Islet precursor cell (in vitro differentiated cells): Measurements from ENCODE around the gene CCDC154.
"Not testable (repeated sequence)": the region's sequence is repeated elsewhere in the genome, so short reads cannot be mapped to it uniquely, and the experiment has no call there.

ENCODE experiments used
- DNase-seq: peaks from one replicate; pipeline ENCODE4 v3.0.0-alpha.2; 2018

CCDC154 gene

DNA sequence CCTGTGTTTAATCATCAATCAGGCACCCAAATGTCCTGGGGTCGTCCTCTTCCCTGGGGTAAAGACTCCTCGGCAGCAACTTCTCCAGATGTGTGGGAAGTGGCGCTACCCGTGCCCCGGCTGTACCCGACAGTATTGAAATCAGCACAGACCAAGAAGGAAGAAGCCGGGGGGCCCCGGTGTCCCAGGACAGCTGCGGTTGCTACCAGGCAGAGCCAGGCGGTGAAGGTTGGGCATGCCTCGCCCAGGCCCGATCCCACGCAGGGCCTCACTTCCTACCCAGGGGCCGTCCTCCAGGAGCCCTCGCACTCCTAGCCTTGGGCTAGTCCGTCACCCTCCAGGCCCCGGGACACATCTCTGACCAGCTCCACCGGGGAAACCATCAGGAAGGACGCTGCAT, 9.0 kb upstream of the CCDC154 start:
- DNase-seq, result no peak

DNA sequence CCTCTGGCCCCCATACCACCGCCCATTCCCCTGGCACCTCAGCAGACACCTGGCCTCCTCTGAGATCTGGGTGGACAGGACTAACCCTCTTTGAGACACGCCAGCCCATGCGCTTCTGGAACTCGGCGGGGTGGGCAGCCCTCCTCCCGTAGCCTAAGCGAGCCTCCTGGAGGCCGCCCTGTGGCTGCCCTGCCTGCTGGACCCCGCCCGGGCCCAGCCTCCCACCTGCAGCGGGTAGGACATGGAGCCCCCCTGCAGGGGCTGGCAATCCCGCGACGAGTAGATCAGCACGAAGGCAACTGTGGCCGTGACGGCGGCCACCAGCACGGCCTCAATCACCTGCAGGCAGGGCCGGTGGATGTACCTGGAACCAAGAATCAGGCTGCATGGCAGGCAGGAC, 8.2 kb upstream of the CCDC154 start:
- no peak for DNase-seq

DNA sequence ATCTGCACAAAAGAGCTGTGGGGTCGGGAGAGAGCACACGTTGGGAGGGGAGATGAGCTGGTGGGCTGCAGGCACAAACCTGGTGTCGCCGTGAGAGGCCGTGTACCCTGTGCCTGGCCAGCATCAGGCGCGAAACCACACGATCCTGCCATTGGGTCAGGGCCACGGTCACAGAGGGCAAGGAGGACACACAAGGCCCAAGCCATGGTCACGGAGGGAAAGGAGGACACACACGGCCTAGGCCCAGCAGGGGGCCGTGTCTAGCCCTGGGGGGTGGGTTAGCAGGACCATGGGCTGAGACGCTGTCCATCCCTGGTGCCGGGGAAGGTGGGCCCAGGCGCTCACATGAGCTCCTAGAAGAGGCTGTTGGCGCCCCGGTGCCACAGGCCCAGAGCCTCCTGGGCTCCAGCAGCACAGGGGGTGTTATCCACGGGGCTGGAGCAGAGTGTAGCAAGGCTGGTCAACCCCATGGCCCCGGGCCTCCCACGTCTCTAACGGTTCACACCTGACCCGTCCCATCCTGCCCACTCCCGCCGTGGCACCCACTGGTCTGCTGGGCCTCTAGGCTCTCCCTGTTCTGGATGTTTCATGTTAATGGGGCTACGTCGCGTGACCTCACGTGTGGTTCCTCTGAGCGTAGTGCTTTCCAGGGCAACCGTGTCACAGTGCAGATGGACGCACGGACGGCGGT, 7.5 kb upstream of the CCDC154 start:
- DNase-seq, result no peak

DNA sequence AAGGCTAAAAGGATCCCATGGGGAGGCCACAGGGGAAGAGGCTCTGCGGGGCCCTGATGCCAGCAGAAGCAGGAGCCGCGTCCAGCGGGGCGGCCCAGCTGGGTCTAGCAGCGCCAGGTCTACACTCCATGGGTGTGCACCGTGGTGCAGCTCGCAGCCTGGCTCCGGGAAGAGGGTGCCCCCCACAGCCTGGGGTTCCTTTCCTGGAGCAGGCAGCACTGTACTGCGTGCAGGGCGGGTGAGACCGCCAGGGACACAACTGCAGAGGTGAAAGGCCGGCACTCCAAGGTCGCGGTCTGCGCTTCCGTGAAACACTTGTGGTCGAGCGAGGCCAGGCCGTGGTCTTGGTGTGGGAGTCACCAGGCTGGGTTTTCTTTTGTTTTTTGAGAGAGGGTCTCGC, 6.5 kb upstream of the CCDC154 start:
- no peak for DNase-seq

DNA sequence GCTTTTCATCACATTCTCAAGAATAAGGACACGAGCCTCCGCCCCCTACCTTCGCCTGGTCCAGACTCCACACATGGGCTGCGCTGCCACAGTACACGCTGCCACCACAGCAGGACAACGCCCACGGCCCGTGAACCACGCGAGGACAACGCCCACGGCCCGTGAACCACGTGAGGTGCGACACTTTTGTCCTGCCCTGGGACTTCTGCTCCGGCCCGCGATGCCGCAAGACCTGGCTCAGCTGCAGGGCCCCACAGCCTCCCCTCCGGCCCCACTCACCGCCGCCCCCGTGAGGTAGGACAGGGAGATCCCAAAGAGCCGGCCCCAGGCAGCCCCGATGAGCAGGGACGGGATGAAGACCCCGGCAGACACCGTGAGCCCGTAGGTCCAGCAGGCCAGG, 5.9 kb upstream of the CCDC154 start:
- no peak for DNase-seq

DNA sequence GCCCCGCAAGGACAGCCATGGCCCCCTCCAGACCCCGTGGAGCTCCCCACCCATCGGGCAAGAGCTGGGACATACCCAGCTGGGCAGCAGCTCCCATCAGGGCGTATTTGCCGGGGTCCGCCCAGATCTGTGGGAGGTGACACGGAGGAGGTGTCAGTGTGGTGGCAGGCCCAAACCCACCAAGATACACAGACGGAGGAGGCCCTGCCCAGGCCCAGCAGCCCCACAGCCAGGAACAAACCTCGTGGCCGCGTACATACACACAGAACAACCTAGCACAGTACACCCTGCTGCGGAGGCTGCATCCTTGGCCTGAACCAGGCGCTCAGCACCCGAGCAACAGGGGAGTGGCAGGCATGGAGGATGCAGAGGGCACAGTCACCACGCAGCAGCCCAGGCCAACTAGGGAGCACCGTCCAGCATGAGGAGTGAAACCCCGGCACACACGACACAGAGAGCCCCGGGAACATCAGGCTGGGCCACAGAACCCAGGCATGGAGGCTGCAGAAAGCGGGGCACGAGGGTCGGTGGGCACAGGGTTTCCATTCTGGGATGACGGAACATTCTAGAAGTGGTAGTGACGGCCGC, 4.9 kb upstream of the CCDC154 start:
- no peak for DNase-seq

DNA sequence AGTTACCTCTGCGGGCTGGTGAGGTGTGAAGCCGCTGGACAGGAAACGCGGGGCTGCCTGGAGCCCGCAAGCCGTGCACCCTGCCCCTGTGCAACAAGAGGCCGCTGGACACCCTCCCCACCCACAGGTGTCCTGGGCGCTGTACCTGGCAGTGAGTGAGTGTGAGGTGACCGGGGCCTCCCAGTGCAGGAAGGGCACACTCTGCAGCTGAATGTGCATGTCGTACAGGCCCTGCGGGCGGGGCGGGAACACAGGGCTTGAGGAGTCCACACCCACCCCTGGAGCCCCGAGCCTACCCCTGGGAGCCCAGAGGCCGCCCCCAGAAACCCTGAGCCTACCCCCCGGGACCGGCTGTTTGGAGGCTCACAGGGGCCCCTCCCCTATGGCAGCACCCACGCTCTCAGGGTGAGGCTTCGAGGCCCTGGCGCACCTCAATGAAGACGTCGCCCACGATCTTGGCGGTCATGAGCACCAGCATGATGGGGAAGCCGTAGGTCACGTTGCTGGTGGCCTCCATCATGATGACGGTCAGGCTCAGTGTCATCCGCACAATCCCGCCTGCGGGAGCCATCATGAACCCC, 4.3 kb upstream of the CCDC154 start:
- no peak for DNase-seq

DNA sequence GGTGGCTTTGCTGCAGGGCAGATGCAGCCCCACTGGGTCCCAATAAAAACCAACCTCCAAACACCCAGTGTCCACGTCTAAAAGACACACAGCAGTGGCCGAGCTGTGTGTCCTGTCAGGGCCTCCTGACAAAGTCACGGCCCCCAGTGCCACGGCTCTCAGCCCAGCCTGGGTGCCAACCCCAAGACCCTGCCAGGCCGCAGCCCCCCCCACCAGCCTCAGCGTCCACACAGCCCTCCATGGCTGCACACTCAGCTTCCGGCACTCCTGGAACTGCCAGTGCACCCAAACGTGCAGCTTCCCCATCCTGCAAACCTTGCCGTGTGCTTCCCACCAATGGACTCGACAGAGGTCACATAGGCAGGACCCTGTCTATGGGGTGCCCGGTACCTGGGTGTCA, 3.6 kb upstream of the CCDC154 start:
- no peak for DNase-seq

DNA sequence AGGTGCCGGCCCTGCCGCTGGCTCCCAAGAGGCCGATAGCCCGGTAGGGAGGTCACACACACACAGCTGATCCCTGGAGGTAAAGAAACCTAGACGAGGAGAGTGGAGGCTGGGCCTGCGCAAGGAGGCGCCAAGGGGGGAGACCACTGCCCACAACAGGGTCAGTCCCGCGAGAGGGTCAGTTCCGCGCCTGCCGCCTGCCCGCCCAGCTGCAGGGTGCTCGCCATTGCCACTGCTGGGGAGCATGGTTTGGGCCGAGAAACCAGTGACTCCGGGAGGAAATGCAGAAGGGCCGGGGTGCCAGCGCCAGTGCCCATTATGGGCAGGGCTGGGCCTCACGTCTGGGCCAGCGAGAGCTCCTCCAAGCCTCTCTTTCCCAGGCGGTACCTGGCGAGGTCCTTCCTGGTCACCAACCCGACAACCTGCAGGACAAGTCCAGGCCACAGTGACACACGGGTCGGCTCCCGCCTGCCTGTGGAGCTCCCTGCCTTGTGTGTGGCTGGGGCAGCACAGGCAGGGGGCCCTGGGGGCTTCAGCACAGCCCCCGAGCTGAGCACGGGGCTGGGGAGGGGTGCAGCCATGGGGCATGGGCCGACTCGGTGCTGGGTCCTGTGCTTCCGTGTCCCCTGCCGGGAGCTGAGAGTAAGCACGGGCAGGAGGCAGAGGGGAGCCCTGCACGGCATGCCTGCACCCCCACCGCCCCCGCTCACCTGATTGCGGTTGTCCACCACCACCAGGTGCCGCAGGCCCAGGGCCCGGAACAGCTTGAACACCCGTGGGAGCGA, 2.1 kb upstream of the CCDC154 start:
- no peak for DNase-seq

DNA sequence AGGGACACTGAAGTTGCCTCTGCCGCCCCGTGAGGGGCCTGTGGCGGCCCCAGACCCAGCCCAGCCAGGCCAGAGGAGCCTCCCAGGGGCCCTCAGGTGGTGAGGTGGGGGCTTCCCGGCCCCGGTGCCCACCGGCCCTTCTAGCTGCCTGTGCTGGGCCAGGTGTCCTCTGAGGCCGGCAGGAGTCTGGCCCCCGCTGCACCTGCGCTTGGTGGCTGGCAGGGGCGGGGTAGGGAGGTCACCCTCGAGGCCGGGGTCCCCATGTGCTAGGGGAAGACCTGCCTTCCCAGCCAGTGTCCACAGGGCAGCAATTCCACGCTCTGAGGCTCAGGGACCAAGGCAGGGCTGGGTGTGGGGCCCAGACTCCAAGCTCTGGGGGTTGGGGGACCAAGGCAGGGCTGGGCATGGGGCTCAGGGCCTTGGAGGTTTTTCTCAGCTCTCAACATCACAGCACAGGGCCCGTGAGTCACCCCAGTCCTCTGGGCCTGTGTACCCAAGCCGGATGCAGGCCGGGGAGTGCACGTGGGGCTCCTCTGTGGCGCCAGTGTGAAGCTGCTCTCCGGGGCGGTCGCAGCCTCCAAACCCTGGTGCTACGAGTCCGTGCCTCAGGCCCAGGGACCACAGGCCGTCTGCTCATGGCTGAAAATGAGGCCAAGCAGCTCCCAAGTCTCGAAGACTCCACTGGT, 1.3 kb upstream of the CCDC154 start:
- no peak for DNase-seq

DNA sequence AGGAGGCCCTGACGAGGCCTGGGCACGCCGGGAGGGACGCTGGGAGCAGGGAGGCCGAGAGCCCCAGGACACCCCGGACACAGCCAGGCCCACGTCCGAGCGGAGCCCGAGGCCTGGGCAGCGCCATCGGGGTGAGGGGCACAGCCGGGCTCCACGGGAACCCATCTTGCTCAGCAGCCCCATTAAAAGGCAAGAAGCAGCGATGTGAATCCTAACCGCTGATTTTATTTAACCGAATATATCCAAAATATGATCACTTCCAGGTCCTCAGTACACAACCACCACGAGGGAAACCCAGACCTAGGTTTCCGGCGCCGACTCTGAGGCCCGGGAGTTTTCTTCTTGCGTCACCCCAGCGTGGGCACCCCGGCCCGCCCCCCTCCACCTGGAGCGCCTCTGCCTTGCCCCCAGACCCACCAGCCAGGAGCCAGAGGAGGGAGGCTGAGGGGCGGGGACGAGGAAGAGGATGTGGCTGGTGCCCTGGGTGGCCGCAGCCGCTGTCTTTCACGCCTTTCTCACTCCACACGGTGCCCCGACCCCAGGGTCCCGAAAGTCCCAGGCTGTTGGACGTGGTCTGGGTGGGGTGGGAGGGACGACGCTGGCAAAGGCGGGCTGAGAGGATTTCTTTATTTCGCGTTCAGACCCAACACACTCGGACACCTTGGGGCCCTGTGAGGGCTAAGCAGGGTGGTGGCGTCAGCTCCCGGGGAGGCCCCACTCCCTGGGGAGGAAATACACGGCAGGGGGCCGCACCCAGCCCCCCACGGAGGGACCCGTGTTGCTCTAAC, 568 bp upstream of the CCDC154 start:
- DNase-seq, result no peak

DNA sequence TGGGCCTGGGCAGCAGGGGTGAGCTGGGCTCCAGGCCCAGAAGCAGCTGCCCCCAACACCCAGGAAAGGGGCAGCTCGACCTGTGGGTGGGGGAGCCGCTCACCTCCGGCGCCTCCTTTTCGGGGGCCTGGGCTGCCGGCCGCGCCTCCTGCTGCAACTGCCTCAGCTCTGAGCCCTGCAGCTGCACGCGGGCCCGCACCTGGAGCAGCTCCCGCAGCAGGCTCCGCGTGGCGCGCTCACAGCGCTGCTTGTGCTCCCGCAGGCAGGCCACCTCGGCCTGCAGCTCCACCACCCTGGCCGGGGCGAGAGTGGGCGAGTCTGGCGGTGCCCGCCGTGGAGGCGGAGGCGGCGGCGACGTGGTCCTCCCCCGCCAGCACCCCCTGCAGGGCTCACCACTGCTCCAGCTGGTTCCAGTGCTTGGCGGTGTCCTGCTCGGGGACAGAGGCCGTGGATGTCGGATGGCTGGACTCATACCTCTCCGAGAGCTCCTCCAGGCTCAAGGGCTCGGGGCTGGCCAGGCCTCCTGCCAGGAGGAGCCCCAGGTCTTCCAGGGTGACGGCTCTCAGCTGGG, 868 bp downstream of the CCDC154 start:
- no peak for DNase-seq

DNA sequence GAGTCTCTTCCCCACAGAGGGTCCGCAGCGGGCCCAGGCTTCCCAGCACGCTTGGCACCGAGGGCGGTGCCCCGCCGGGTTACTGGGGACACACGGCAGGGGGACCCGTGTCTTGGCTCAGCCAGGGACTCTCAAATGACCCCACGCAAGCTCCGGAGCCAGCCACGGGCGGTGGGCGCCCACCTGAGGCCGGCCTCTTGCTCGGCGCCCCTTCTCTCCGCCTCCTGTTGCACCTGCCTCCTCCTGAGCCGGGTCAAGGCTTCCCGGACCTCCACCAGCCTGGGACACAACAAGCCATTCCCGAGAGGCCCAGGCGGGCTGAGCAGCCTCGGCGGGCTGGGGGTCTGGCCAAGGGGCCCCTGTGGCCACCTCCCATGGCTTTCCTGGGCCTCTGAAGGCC, 1.7 kb downstream of the CCDC154 start:
- no peak for DNase-seq

DNA sequence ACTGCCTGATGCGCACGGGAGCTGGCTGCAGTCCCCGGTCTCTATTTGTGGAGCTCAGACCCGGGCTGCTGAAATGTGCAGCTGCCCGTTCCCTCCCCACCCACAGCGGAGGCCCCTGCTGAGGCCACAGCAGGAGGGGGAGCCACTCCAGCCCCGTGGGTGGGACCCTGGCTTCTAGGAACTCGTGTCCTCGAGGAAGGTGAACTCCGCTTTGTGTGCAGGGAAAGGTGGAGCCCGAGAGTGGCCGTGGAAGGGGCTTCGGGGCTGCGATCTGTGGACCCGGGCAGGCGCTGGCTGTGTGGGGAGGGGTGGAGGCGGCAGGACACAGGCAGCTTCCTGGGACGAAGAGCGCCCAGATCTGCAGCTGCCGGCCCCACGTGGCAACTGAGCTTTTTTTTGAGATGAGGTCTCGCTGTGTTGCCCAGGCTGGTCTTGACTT, 2.9 kb downstream of the CCDC154 start:
- no peak for DNase-seq

DNA sequence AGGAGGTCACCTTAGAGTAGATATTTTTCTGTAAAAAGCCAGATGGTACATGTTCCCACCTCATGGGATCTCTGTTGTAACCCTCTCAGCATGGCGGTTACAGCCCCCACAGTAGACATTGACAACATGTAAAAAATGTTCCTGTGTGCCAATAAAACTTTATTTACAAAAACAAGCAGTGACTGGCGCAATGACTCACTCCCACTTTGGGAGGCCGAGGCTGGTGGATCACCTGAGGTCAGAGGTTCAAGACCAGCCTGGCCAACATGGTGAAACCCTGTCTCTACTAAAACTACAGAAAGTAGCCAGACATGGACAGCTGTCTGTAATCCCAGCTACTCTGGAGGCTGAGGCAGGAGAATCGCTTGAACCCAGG, 4.7 kb downstream of the CCDC154 start:
- not testable (repeated sequence) for DNase-seq

DNA sequence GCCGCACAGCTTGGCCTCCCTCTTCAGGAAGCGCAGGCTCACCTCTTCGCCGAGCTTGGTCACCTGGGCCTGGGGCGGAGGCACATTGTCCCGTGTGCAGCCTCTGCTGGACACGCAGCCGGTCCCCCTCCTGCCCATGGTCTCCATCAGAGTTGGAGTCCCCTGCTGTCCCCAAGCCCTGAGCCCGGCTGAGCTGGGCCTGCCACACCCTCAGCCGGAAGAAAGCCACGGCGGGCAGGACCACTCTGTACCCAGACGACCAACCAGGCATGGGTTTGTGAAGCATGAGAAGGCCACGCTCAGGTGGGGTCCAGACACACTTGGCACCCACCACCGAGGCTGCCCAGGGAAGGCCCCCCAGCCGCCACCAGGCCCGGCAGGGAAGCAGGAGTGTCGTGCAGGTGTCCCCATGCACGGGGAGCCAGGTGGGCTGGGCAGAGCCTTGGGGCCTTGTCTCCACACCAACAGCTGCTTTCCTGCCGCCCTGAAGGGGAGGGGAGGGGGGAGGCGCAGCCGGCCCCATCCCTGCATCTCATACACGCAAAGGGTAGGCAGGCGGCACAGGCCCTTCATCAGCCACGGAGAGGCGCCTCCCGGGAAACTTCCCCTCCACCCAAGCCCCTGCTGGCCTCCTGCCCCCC, 5.2 kb downstream of the CCDC154 start:
- DNase-seq, result no peak

DNA sequence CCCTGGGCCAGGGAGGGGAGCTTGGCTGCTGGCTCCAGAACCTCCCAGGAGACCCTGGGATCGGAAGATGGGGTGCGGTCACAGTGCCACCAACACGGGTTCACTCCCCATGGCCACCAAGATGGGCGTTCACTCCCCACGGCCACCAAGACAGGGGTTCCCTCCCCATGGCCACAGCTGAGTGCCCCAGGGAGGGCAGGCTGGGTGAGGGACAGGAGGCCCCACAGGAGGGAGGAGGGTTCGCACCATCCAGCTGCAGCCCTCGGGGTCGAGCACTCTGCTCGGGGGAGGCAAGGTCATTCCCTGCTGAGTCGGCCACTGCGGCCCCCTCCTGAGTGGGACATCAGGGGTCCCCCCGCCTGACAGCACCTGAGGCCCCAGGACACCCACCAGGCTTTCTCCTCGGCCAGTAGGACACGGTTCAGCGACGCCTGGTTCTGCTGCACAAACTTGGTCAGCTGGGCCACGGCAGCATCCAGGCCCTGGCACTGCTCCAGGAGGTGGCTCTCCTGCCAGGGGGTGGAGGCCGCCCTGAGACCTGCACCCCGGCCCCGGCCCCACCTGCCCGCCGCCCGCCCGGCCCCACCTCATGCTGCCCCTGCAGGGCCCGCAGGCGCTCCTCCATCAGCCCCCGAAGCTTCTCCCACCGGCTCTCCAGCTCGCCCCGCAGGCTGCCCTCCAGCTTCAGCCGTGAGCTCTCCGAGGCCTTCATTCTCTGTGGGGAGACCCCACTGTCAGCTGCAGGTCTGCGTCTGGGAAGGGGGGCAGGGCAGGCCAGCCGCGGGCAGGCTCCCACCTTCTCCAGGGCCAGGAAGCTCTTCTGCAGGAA, 5.9 kb downstream of the CCDC154 start:
- no peak for DNase-seq

DNA sequence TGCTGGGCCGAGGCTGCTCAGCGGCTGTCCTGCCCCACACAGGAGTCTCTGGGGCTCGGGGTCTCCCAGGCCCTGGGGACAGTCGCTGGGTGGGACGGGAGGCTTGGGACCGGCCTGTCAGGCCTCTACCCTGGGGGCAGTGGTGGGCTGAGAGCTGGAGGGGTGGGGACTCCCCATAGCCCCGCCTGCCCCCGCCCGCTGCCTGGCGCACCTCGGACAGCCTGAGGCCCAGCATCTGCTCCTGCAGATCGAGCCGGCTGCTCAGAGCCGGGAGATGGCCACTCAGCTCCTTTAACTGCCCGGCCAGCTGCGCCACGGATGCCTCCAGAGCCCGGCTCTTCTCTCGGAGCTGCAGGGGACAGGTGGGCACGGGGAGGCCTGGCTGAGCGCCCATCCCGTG, 6.8 kb downstream of the CCDC154 start:
- DNase-seq, result no peak

DNA sequence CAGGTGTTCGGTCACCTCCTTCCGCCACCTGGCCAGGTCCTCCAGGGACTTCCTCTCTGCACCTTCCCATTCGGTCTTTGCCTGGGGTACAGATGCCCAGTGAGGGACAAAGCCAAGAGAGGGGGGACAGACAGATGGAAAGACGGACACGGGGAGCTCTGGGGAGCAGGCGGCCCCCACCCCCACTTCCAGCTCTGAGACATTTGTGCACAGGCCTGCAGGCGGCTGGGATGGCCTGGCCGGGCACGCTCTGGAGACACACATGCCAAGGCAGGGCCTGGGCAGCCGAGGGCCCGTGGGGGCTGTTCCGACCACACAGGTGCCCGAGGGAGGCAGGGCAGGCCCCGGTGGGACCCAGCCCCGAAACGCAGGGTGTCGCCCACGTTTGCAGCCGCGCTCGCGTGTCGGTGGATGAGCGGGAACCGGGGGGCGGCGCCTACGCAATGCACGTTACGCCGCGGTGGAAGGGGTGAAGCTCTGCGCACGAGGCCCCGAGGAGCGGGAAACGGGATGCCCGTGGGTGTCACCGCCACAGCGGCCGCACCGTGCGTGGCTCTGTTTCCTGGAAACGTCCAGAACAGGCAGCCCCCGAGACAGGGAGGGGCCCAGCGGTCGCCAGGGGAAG, 7.5 kb downstream of the CCDC154 start:
- no peak for DNase-seq
